ENCODE results near the gene APLP2.

DNA sequence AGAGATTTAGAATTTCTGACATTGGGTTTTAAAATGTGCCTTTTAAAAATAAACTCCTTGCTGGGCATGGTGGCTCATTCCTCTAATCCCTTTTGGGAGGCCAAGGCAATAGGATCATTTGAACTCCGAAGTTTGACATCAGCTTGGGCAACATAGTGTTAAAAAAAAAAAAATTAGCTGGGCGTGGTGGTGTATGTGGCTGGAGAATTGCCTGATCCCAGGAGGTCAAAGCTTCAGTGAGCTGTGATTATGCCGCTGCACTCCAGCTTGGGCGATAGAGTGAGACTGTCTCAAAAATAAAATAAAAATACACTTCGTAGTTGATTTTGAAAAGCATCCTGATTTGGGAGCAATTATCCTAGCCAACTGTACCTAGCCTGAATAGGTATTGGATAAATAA, 3.4 kb upstream of the APLP2 start:
- TF ChIP-seq, protein P1, sequence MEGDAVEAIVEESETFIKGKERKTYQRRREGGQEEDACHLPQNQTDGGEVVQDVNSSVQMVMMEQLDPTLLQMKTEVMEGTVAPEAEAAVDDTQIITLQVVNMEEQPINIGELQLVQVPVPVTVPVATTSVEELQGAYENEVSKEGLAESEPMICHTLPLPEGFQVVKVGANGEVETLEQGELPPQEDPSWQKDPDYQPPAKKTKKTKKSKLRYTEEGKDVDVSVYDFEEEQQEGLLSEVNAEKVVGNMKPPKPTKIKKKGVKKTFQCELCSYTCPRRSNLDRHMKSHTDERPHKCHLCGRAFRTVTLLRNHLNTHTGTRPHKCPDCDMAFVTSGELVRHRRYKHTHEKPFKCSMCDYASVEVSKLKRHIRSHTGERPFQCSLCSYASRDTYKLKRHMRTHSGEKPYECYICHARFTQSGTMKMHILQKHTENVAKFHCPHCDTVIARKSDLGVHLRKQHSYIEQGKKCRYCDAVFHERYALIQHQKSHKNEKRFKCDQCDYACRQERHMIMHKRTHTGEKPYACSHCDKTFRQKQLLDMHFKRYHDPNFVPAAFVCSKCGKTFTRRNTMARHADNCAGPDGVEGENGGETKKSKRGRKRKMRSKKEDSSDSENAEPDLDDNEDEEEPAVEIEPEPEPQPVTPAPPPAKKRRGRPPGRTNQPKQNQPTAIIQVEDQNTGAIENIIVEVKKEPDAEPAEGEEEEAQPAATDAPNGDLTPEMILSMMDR (conservative IDR thresholded peaks at IDR 0.05 in 1 of 2, IDR thresholded peaks at IDR 0.05 in 1 of 2; ENCODE audit: extremely low read depth in 1 of 2, insufficient read depth in 1 of 2, low read depth in 1 of 2, low read length in 2 of 2), result no peak
- no peak for TF ChIP-seq EZH2 (IDR thresholded peaks at IDR 0.05; ENCODE audit: borderline replicate concordance, low read length)

Data from mammary epithelial cell (primary cell).